SK-N-MC (cell line): ENCODE data around the gene EPDR1.

Experiments used
- DNase-seq: peaks from one replicate; pipeline ENCODE4 v3.0.0-alpha.2; 2011; ENCODE audit warnings: low read depth, low spot score
- H3K27ac ChIP-seq: fragments of 200-600 bp; sonication (generic); 2 replicates; pipeline ENCODE4 v1.5.1; 2016; ENCODE audit warnings: mixed run types
- H3K36me3 ChIP-seq: fragments of 200-600 bp; sonication (generic); 2 replicates; pipeline ENCODE4 v1.6.1; 2017; ENCODE audit warnings: antibody characterized with exemption, low read length, mixed read lengths; ENCODE audit not compliant: insufficient read depth
- H3K4me3 ChIP-seq: fragments of 200-600 bp; sonication (generic); 2 replicates; pipeline ENCODE4 v1.5.1; 2016
- H3K9ac ChIP-seq: fragments of 200-600 bp; sonication (generic); 2 replicates; pipeline ENCODE4 v1.8.0; 2017; ENCODE audit warnings: mixed run types, mixed read lengths; ENCODE audit not compliant: insufficient read length
- H3K9me3 ChIP-seq: fragments of 200-600 bp; sonication (generic); 2 replicates; pipeline ENCODE4 v1.6.1; 2017; ENCODE audit warnings: low read depth, mild to moderate bottlenecking, antibody characterized with exemption, low read length, moderate library complexity, mixed read lengths
- EZH2 ChIP-seq: fragments of 200-600 bp; sonication (generic); IDR thresholded peaks from one replicate; pipeline ENCODE4 v1.6.1; 2017; ENCODE audit warnings: antibody characterized with exemption
- FOXP2 ChIP-seq: optimal IDR thresholded peaks from 2 replicates; pipeline ENCODE3; 2011; ENCODE audit warnings: mild to moderate bottlenecking, moderate library complexity; ENCODE audit not compliant: insufficient read depth; ENCODE audit errors: extremely low read length, control extremely low read depth
- POLR2AphosphoS5 ChIP-seq: IDR thresholded peaks from 2 replicates; pipeline ENCODE4 v1.6.1; 2012; ENCODE audit warnings: mild to moderate bottlenecking, low read depth, low read length, borderline replicate concordance

Gene EPDR1

GRCh38 chr7:37924491-37925041 lies 4.1 kb downstream of the EPDR1 start:
- Histone ChIP-seq H3K27ac (no peak overlapping the region), H3K9ac (no peak overlapping the region), H3K4me3 (no peak overlapping the region), H3K36me3 (peaks cover 36% of the 10 kb centered on the region), H3K9me3 (peaks cover 9% of the 10 kb centered on the region; the same call in 1 of the 2 replicates)
- TF ChIP-seq FOXP2 = no peak
- TF ChIP-seq POLR2AphosphoS5 = no peak
- TF ChIP-seq EZH2 = no peak
- no peak for DNase-seq

- no peak for DNase-seq
- H3K27ac ChIP-seq = no peak overlapping the region
Observed at GRCh38 chr7:37925620-37926019, 5.2 kb downstream of the EPDR1 start.

GRCh38 chr7:37927773-37928444 lies 7.5 kb downstream of the EPDR1 start:
- no peak for DNase-seq
- Histone ChIP-seq H3K36me3 (peaks cover 32% of the 10 kb centered on the region), H3K27ac (no peak overlapping the region), H3K9me3 (peaks cover 9% of the 10 kb centered on the region; the same call in 1 of the 2 replicates), H3K9ac (no peak overlapping the region), H3K4me3 (no peak overlapping the region)
- TF ChIP-seq FOXP2 = no peak

More at GRCh38 chr7:37925620-37926019, 5.2 kb downstream of the EPDR1 start:
- peaks cover 9% of the 10 kb centered on the region; the same call in 1 of the 2 replicates for H3K9me3 ChIP-seq
- no peak overlapping the region for H3K9ac ChIP-seq
- TF ChIP-seq EZH2 = no peak
- no peak for TF ChIP-seq POLR2AphosphoS5
- no peak for TF ChIP-seq FOXP2
- H3K36me3 ChIP-seq = peaks cover 36% of the 10 kb centered on the region
- no peak overlapping the region for H3K4me3 ChIP-seq

GRCh38 chr7:37928878-37929277 lies 8.4 kb downstream of the EPDR1 start:
- no peak for DNase-seq
- Histone ChIP-seq H3K36me3 (peaks cover 23% of the 10 kb centered on the region), H3K9me3 (peaks cover 9% of the 10 kb centered on the region; the same call in 1 of the 2 replicates), H3K4me3 (no peak overlapping the region), H3K27ac (no peak overlapping the region), H3K9ac (no peak overlapping the region)
- TF ChIP-seq EZH2 = no peak
- TF ChIP-seq POLR2AphosphoS5 = no peak
- no peak for TF ChIP-seq FOXP2

- DNase-seq = no peak
- Histone ChIP-seq H3K27ac (no peak overlapping the region), H3K36me3 (peaks cover 7% of the 10 kb centered on the region), H3K9me3 (peaks cover 5% of the 10 kb centered on the region; the same call in 1 of the 2 replicates), H3K4me3 (no peak overlapping the region), H3K9ac (no peak overlapping the region)
- TF ChIP-seq FOXP2 = no peak
- no peak for TF ChIP-seq EZH2
- no peak for TF ChIP-seq POLR2AphosphoS5
Observed at GRCh38 chr7:37930226-37930948, 9.9 kb downstream of the EPDR1 start.

GRCh38 chr7:37932543-37932942 lies 12.1 kb downstream of the EPDR1 start:
- TF ChIP-seq EZH2 (no peak), POLR2AphosphoS5 (no peak), FOXP2 (no peak)
- no peak for DNase-seq
- no peaks in the 10 kb centered on the region for H3K36me3 ChIP-seq

GRCh38 chr7:37933018-37933566 lies 12.7 kb downstream of the EPDR1 start:
- H3K9ac ChIP-seq = no peak overlapping the region
- no peak overlapping the region for H3K4me3 ChIP-seq
- H3K27ac ChIP-seq = no peak overlapping the region
- H3K9me3 ChIP-seq = no peaks in the 10 kb centered on the region
- TF ChIP-seq FOXP2 = no peak
- TF ChIP-seq POLR2AphosphoS5 = no peak
- TF ChIP-seq EZH2 = no peak
- no peaks in the 10 kb centered on the region for H3K36me3 ChIP-seq
- no peak for DNase-seq

More at GRCh38 chr7:37932543-37932942, 12.1 kb downstream of the EPDR1 start:
- no peak overlapping the region for H3K4me3 ChIP-seq
- H3K27ac ChIP-seq = no peak overlapping the region
- no peak overlapping the region for H3K9ac ChIP-seq
- H3K9me3 ChIP-seq = no peaks in the 10 kb centered on the region

GRCh38 chr7:37942934-37943610 lies 22.6 kb downstream of the EPDR1 start:
- Histone ChIP-seq H3K4me3 (no peak overlapping the region), H3K36me3 (no peaks in the 10 kb centered on the region), H3K27ac (no peak overlapping the region), H3K9ac (no peak overlapping the region), H3K9me3 (no peaks in the 10 kb centered on the region)
- DNase-seq = no peak
- TF ChIP-seq EZH2 (no peak), POLR2AphosphoS5 (no peak), FOXP2 (no peak)
